IMR-90 (cell line): ENCODE data around the gene MAGI1. TPM values are rescaled to one million over a fixed set of nuclear protein-coding genes. Genes with fewer than 3 reads are reported as not detected.

Experiments used
- ATAC-seq: fragments of 200-7000 bp; cut with Tn5 transposase; 2 replicates; pipeline ENCODE4 v1.9.1; 2020; ENCODE audit warnings: low read depth, mild to moderate bottlenecking, moderate library complexity
- BruUV-seq: library from RNA; stranded (reverse); fragments of 400-500 nt; replicated peaks from 2 replicates; lab custom pipeline; 2021; lab: Mats Ljungman, UMichigan
- CTCF ChIA-PET: fragments of 300-600 bp; formaldehyde crosslinking; extraction: SDS; loops from one replicate; lab custom pipeline; 2021; ENCODE audit warnings: antibody characterized with exemption; lab: Yijun Ruan, JAX
- POLR2A ChIA-PET: fragments of 300-600 bp; sonication (Branson Sonifier 250); formaldehyde crosslinking; loops from one replicate; lab custom pipeline; 2022; ENCODE audit warnings: antibody characterized with exemption; ENCODE audit not compliant: unreplicated experiment; lab: Charles Lee
- DNase-seq: peaks from one replicate; pipeline ENCODE4 v3.0.0; 2013
- H2AFZ ChIP-seq: replicated peaks from 2 replicates; pipeline ENCODE3; 2013; ENCODE audit warnings: low read length, mild to moderate bottlenecking; ENCODE audit not compliant: poor library complexity
- H2AK5ac ChIP-seq: 2 replicates; pipeline ENCODE4 v1.6.1; 2013; ENCODE audit warnings: low read depth, low read length, inconsistent platforms
- H2AK9ac ChIP-seq: replicated peaks from 2 replicates; pipeline ENCODE3; 2013; ENCODE audit warnings: mild to moderate bottlenecking, low read depth, low read length, moderate library complexity; ENCODE audit not compliant: poor library complexity
- H2BK120ac ChIP-seq: 2 replicates; pipeline ENCODE4 v1.6.1; 2013; ENCODE audit warnings: low read depth, low read length, inconsistent platforms
- H2BK15ac ChIP-seq: 3 replicates; pipeline ENCODE4 v1.6.1; 2013; ENCODE audit warnings: low read depth, low read length, inconsistent platforms
- H2BK20ac ChIP-seq: 2 replicates; pipeline ENCODE4 v1.6.1; 2013; ENCODE audit warnings: low read depth, mild to moderate bottlenecking, inconsistent platforms, low read length, moderate library complexity
- H2BK5ac ChIP-seq: 2 replicates; pipeline ENCODE4 v1.6.1; 2013; ENCODE audit warnings: mild to moderate bottlenecking, low read depth, low read length, inconsistent platforms; ENCODE audit not compliant: poor library complexity, severe bottlenecking
- H3K14ac ChIP-seq: replicated peaks from 2 replicates; pipeline ENCODE4 v1.6.1; 2013; ENCODE audit warnings: low read depth, low read length, inconsistent platforms
- H3K18ac ChIP-seq: 2 replicates; pipeline ENCODE4 v1.6.1; 2013; ENCODE audit warnings: low read depth, low read length, control low read depth
- H3K23ac ChIP-seq: 2 replicates; pipeline ENCODE4 v1.6.1; 2013; ENCODE audit warnings: low read depth, low read length, inconsistent platforms
- H3K27ac ChIP-seq: 2 replicates; pipeline ENCODE4 v1.5.1; 2013; ENCODE audit warnings: mild to moderate bottlenecking, control low read depth, low read length; ENCODE audit not compliant: insufficient read depth
- H3K27me3 ChIP-seq: 2 replicates; pipeline ENCODE4 v1.6.1; 2013; ENCODE audit warnings: low read length; ENCODE audit not compliant: control insufficient read depth, insufficient read depth
- H3K36me3 ChIP-seq: 2 replicates; pipeline ENCODE4 v1.6.1; 2013; ENCODE audit warnings: low read length, mixed read lengths; ENCODE audit not compliant: control insufficient read depth, insufficient read depth
- H3K4ac ChIP-seq: 2 replicates; pipeline ENCODE4 v1.6.1; 2013; ENCODE audit warnings: low read depth, low read length, inconsistent platforms
- H3K4me1 ChIP-seq: 2 replicates; pipeline ENCODE4 v1.6.1; 2013; ENCODE audit warnings: low read length, mixed read lengths; ENCODE audit not compliant: control insufficient read depth, insufficient read depth
- H3K4me2 ChIP-seq: 2 replicates; pipeline ENCODE4 v1.6.1; 2013; ENCODE audit warnings: low read depth, mild to moderate bottlenecking, control low read depth, low read length, moderate library complexity
- H3K4me3 ChIP-seq: 2 replicates; pipeline ENCODE4 v1.5.1; 2013; ENCODE audit warnings: low read depth, mild to moderate bottlenecking, control low read depth, low read length, moderate library complexity; ENCODE audit not compliant: insufficient read depth
- H3K56ac ChIP-seq: 2 replicates; pipeline ENCODE4 v1.6.1; 2013; ENCODE audit warnings: low read length, inconsistent platforms; ENCODE audit not compliant: insufficient read depth; ENCODE audit errors: extremely low read depth
- H3K79me1 ChIP-seq, 2 experiments: 2 replicates each; pipeline ENCODE4 v1.6.1; 2013; ENCODE audit warnings: low read length in 2 of 2, inconsistent platforms in 1 of 2, low read depth in 1 of 2
- H3K9ac ChIP-seq: 2 replicates; pipeline ENCODE4 v1.6.1; 2013; ENCODE audit warnings: low read depth, low read length, control low read depth
- H3K9me1 ChIP-seq: 2 replicates; pipeline ENCODE4 v1.6.1; 2013; ENCODE audit warnings: low read length, inconsistent platforms; ENCODE audit not compliant: insufficient read depth
- H3K9me3 ChIP-seq: 2 replicates; pipeline ENCODE4 v1.6.1; 2013; ENCODE audit warnings: low read length; ENCODE audit not compliant: control insufficient read depth, insufficient read depth
- H4K20me1 ChIP-seq: 2 replicates; pipeline ENCODE4 v1.6.1; 2013; ENCODE audit warnings: low read length, inconsistent platforms; ENCODE audit not compliant: insufficient read depth
- H4K5ac ChIP-seq: 2 replicates; pipeline ENCODE4 v1.6.1; 2013; ENCODE audit warnings: mild to moderate bottlenecking, low read depth, low read length, control low read depth
- H4K8ac ChIP-seq, 2 experiments: 2 replicates each; pipeline ENCODE4 v1.6.1; 2013; ENCODE audit warnings: low read depth in 2 of 2, low read length in 2 of 2, control low read depth in 1 of 2, inconsistent platforms in 1 of 2
- H4K91ac ChIP-seq: 2 replicates; pipeline ENCODE4 v1.6.1; 2013; ENCODE audit warnings: low read depth, low read length, inconsistent platforms; ENCODE audit not compliant: insufficient read depth
- BHLHE40 ChIP-seq: fragments of 150-350 bp; IDR thresholded peaks from 2 replicates; pipeline ENCODE4 v1.6.1; 2016; ENCODE audit warnings: mild to moderate bottlenecking, low read depth, low read length
- CEBPB ChIP-seq: IDR thresholded peaks from 2 replicates; pipeline ENCODE4 v1.6.1; 2012; ENCODE audit warnings: low read depth, low read length, improper control_type of control experiment
- CHD1 ChIP-seq: IDR thresholded peaks from 2 replicates; pipeline ENCODE4 v1.6.1; 2012; ENCODE audit warnings: low read depth, low read length, improper control_type of control experiment
- FOS ChIP-seq: fragments of 150-350 bp; IDR thresholded peaks from 2 replicates; pipeline ENCODE4 v1.6.1; 2016; ENCODE audit warnings: low read depth, low read length
- MAFK ChIP-seq: IDR thresholded peaks from 2 replicates; pipeline ENCODE4 v1.6.1; 2012; ENCODE audit warnings: low read depth, low read length, improper control_type of control experiment
- MAZ ChIP-seq: IDR thresholded peaks from 2 replicates; pipeline ENCODE4 v1.6.1; 2012; ENCODE audit warnings: low read depth, mild to moderate bottlenecking, low read length, improper control_type of control experiment, moderate library complexity, borderline replicate concordance
- MXI1 ChIP-seq: IDR thresholded peaks from 2 replicates; pipeline ENCODE4 v1.6.1; 2012; ENCODE audit warnings: low read depth, mild to moderate bottlenecking, low read length, moderate library complexity, borderline replicate concordance
- NFE2L2 ChIP-seq: fragments of 150-350 bp; IDR thresholded peaks from 2 replicates; pipeline ENCODE4 v1.6.1; 2016; ENCODE audit warnings: low read depth, mild to moderate bottlenecking, low read length
- POLR2A ChIP-seq: IDR thresholded peaks from 2 replicates; pipeline ENCODE4 v1.6.1; 2012; ENCODE audit warnings: mild to moderate bottlenecking, low read depth, low read length
- RAD21 ChIP-seq: IDR thresholded peaks from 2 replicates; pipeline ENCODE4 v1.6.1; 2012; ENCODE audit warnings: low read length, improper control_type of control experiment
- RCOR1 ChIP-seq: IDR thresholded peaks from 2 replicates; pipeline ENCODE4 v1.6.1; 2012; ENCODE audit warnings: mild to moderate bottlenecking, low read length, improper control_type of control experiment; ENCODE audit not compliant: insufficient replicate concordance
- RFX5 ChIP-seq: IDR thresholded peaks from 2 replicates; pipeline ENCODE4 v1.8.0; 2012; ENCODE audit warnings: low read depth, mild to moderate bottlenecking, low read length, moderate library complexity
- SMC3 ChIP-seq: fragments of 150-350 bp; IDR thresholded peaks from 2 replicates; pipeline ENCODE4 v1.6.1; 2016; ENCODE audit warnings: low read depth, mild to moderate bottlenecking, antibody characterized with exemption, low read length, moderate library complexity
- WGBS, 2 experiments: methylation state at CpG; one replicate each; pipeline versions ENCODE4 v1.1.5 to v1.1.7; 2013; ENCODE audit warnings: missing lambda C conversion rate in 2 of 2; ENCODE audit not compliant: insufficient read length in 1 of 2; ENCODE audit errors: extremely low coverage in 2 of 2; 5-methylcytosine and 5-hydroxymethylcytosine counted together
- dilution Hi-C: fragments of 300-500 bp; cut with HindIII; formaldehyde crosslinking; loops from one replicate; pipeline ENCODE4 v1.14.3; 2018; ENCODE audit warnings: low sequenced_read_pairs; ENCODE audit not compliant: unreplicated experiment
- in situ Hi-C: fragments of 300-500 bp; cut with MboI; formaldehyde crosslinking; loops from 3 replicates; pipeline ENCODE4 v1.14.3; 2019; ENCODE audit warnings: low sequenced_read_pairs, inconsistent platforms, mixed read lengths
- intact Hi-C: fragments of 100-400 bp; cut with micrococcal nuclease; formaldehyde crosslinking; loops from 2 replicates; pipeline ENCODE4 v1.10.0; 2022
- polyA plus RNA-seq, 3 experiments: library from polyadenylated mRNA; depleted of rRNA; stranded (reverse); fragments of >200 nt; gene quantifications; 2 replicates each; pipeline ENCODE4 v1.2.3, GENCODE V29; 2012; ENCODE audit warnings: low replicate concordance in 1 of 3
- total RNA-seq: library from RNA; depleted of rRNA; stranded (reverse); fragments of >200 nt; gene quantifications from 2 replicates; pipeline ENCODE4 v1.2.3, GENCODE V29; 2012
- TF ChIP-seq, protein P1 (sequence below): fragments of 150-350 bp; IDR thresholded peaks from 2 replicates; pipeline ENCODE4 v1.6.1; 2016; ENCODE audit warnings: low read depth, mild to moderate bottlenecking, low read length, moderate library complexity, borderline replicate concordance
- TF ChIP-seq, protein P2 (sequence below): conservative IDR thresholded peaks from 2 replicates; pipeline ENCODE4 v1.5.1; 2012; ENCODE audit warnings: mild to moderate bottlenecking, low read depth, low read length, improper control_type of control experiment

The MAGI1 gene
- total and polyA plus RNA-seq, 2 of the 4 experiments (the other 2 are of a cell fraction): 14.5 to 24.2 TPM

- ATAC-seq (no peak), DNase-seq (no peak)
- CTCF ChIA-PET: interaction anchor here (0.6 kb wide), 1 partner anchor 49 kb away, joined by 3 read pairs; no protein-coding TSS in a partner anchor
- Histone ChIP-seq H3K4ac (no peak overlapping the region; the same call in 1 of the 2 replicates), H4K20me1 (no peaks in the 10 kb centered on the region), H3K14ac (no peak overlapping the region), H2AK5ac (peak overlapping the region; percentile 23; the same call in 1 of the 2 replicates), H4K8ac (no peak overlapping the region), H3K23ac (no peak overlapping the region), H4K91ac (no peak overlapping the region), H3K27ac (no peak overlapping the region), H3K36me3 (no peaks in the 10 kb centered on the region), H3K4me1 (peaks cover 23% of the 10 kb centered on the region), H2AFZ (no peak overlapping the region), H4K5ac (no peak overlapping the region), H3K56ac (no peak overlapping the region), H2BK5ac (no peak overlapping the region), H3K27me3 (no peaks in the 10 kb centered on the region), H3K9ac (no peak overlapping the region), H3K9me3 (no peaks in the 10 kb centered on the region), H3K18ac (no peak overlapping the region), H2BK120ac (peak overlapping the region; percentile 20; the same call in 1 of the 2 replicates), H3K79me1 (peaks cover 33 to 78% of the 10 kb centered on the region in 2 experiments; a peak in 3 of 4 replicates), H2AK9ac (no peak overlapping the region), H2BK15ac (0 out of 3 replicates have a peak overlapping the region, but pooled peaks have one; percentile 61), H3K4me2 (no peak overlapping the region), H3K4me3 (no peak overlapping the region), H2BK20ac (peak overlapping the region; percentile 62; the same call in 1 of the 2 replicates), H3K9me1 (peaks cover 20% of the 10 kb centered on the region)
- POLR2A ChIA-PET: no interaction called here
- dilution Hi-C loops (no loop called here), intact Hi-C loops (loop anchor here (5.0 to 10.0 kb wide), 3 partner anchors 79 to 177 kb away; partner anchors contain the start of gene MAGI1), in situ Hi-C loops (no loop called here)
- BruUV-seq: no TSS peak
- WGBS, 2 experiments: 100% methylated on average over 2 of the region's 2 CpGs; no CpG with 5 or more reads in 1 of the 2 experiments
- TF ChIP-seq RAD21 (no peak), MAFK (no peak), CHD1 (no peak), MXI1 (no peak), SMC3 (no peak), CEBPB (no peak), BHLHE40 (no peak), MAZ (no peak), NFE2L2 (no peak), RFX5 (no peak), RCOR1 (no peak), FOS (no peak), POLR2A (no peak)
- TF ChIP-seq, protein P1, sequence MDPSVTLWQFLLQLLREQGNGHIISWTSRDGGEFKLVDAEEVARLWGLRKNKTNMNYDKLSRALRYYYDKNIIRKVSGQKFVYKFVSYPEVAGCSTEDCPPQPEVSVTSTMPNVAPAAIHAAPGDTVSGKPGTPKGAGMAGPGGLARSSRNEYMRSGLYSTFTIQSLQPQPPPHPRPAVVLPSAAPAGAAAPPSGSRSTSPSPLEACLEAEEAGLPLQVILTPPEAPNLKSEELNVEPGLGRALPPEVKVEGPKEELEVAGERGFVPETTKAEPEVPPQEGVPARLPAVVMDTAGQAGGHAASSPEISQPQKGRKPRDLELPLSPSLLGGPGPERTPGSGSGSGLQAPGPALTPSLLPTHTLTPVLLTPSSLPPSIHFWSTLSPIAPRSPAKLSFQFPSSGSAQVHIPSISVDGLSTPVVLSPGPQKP: no peak
- TF ChIP-seq, protein P2, sequence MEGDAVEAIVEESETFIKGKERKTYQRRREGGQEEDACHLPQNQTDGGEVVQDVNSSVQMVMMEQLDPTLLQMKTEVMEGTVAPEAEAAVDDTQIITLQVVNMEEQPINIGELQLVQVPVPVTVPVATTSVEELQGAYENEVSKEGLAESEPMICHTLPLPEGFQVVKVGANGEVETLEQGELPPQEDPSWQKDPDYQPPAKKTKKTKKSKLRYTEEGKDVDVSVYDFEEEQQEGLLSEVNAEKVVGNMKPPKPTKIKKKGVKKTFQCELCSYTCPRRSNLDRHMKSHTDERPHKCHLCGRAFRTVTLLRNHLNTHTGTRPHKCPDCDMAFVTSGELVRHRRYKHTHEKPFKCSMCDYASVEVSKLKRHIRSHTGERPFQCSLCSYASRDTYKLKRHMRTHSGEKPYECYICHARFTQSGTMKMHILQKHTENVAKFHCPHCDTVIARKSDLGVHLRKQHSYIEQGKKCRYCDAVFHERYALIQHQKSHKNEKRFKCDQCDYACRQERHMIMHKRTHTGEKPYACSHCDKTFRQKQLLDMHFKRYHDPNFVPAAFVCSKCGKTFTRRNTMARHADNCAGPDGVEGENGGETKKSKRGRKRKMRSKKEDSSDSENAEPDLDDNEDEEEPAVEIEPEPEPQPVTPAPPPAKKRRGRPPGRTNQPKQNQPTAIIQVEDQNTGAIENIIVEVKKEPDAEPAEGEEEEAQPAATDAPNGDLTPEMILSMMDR: no peak
These were observed 80.5 kb downstream of the MAGI1 start for GRCh38 chr3:65958216-65958615.
